GM12874 (cell line): ENCODE data around the gene HASPIN.

Experiments
- TF ChIP-seq, protein P1 (sequence below): IDR thresholded peaks from 2 replicates; pipeline ENCODE4 v1.5.1; 2011; ENCODE audit warnings: low read depth, mild to moderate bottlenecking, control low read depth, low read length, moderate library complexity; ENCODE audit not compliant: insufficient read depth

The HASPIN gene

GRCh38 chr17:3718201-3718600, 5.5 kb upstream of the HASPIN start:
- TF ChIP-seq, protein P1, sequence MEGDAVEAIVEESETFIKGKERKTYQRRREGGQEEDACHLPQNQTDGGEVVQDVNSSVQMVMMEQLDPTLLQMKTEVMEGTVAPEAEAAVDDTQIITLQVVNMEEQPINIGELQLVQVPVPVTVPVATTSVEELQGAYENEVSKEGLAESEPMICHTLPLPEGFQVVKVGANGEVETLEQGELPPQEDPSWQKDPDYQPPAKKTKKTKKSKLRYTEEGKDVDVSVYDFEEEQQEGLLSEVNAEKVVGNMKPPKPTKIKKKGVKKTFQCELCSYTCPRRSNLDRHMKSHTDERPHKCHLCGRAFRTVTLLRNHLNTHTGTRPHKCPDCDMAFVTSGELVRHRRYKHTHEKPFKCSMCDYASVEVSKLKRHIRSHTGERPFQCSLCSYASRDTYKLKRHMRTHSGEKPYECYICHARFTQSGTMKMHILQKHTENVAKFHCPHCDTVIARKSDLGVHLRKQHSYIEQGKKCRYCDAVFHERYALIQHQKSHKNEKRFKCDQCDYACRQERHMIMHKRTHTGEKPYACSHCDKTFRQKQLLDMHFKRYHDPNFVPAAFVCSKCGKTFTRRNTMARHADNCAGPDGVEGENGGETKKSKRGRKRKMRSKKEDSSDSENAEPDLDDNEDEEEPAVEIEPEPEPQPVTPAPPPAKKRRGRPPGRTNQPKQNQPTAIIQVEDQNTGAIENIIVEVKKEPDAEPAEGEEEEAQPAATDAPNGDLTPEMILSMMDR, result no peak

- TF ChIP-seq, protein P1, result no peak
Observed at GRCh38 chr17:3719265-3719664, 4.4 kb upstream of the HASPIN start.

DNA sequence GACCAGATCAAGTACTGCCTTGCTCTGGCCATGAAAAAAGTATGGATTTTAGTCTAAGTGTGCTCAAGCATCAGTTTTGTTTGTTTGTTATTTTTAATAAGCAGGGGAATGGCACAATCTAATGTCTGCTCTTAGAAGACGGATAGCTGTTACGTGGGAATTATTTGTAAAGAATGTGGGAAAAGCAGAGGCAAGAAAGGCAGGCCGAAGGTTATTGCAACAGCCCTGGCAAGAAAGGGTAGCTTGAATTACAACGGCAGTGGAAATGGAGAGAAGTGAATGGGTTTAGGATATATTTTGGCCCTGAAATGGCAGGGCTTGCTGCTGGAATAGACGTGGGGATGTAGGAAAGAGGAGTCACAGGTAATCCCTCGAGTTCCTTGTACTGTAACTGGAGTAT, 987 bp upstream of the HASPIN start:
- TF ChIP-seq, protein P1, result no peak

- TF ChIP-seq, protein P1, result no peak
Observed at GRCh38 chr17:3723188-3723555, 531 bp upstream of the HASPIN start.

DNA sequence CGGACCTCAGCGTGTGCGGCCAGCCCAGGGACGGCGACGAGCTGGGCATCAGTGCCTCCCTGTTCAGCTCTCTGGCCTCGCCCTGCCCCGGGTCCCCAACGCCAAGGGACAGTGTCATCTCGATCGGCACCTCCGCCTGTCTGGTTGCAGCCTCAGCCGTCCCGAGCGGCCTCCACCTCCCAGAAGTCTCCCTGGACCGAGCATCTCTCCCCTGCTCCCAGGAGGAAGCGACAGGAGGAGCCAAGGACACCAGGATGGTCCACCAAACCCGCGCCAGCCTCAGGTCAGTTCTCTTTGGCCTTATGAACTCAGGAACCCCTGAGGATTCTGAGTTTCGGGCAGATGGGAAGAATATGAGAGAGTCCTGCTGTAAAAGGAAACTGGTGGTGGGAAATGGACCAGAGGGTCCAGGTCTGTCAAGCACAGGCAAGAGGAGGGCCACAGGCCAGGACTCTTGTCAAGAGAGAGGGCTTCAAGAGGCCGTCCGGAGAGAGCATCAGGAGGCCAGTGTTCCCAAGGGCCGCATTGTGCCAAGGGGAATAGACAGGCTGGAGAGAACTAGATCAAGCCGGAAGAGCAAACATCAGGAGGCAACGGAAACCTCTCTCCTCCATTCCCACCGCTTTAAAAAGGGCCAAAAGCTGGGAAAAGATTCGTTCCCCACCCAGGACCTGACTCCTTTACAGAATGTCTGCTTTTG, 825 bp downstream of the HASPIN start:
- TF ChIP-seq, protein P1, result no peak

DNA sequence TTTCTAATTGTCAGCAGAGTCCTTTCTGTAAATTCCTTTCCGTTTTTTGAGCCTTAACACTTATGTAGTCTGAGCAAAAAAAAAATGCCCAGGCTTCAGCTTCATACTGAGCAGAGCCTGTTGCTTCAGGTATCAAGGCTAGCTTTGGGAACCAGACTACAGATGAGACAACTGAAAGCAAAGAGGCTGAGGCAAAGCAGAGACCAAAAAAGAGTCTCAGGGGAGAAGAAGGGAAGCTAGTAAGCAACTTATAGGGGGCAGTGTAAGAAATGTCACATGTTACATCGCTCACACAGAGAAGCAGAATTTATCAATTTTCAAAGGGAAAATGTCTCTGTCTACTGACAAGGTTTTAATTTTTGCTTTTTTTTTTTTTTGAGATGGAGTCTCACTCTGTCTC, 3.3 kb downstream of the HASPIN start:
- TF ChIP-seq, protein P1, result no peak

DNA sequence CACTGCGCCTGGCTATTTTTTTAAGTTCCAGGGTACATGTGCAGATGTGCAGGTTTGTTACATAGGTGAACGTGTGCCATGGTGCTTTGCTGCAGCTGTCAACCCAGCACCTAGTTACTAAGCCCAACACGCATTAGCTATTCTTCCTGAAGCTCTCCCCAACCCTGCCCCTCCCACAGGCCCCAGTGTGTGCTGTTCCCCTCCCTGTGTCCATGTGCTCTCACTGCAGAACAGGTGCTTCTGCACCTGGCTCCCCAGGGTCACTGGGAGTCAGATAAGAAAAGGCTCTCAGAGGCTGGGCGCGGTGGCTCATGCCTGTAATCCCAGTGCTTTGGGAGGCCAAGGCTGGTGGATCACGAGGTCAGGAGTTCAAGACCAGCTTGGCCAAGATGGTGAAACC, 6.2 kb downstream of the HASPIN start:
- TF ChIP-seq, protein P1, result no peak
